GM18499 (cell line): ENCODE results near the gene MYO10.

Experiments used
- ATAC-seq: cut with Tn5 transposase; IDR thresholded peaks from one replicate; pipeline ENCODE4 v1.9.1; 2021; ENCODE audit warnings: moderate number of reproducible peaks; ENCODE audit not compliant: insufficient read depth, unreplicated experiment

MYO10 gene

DNA sequence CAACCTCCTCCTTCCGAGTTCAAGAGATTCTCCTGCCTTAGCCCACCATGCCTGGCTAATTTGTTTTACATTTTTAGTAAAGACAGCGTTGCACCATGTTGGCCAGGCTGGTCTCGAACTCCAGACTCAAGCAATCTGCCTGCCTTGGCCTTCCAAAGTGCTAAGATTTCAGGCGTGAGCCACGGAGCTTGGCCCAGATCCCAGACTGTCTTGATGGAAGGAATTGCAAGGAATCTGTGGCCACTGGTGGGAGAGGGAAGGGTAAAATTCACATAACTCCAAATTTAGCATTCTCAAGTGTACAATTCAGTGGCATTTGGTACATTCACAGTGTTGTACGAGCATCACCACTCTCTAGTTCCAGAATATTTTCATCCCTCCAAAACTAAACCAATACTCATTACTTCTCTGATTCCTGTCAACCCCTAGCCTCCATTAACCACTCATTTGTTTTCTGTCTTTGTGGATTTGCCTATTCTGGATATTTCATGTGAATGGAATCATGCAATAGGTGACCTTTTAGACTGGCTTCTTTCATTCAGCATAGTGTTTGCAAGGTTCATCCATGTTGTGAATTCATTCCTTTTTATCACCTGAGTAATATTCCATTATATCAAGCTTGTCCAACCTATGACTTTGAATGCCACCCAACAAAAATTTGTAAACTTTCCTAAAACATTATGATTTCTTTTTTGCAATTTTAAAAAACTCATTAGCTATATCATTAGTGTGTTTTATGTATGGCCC is 8.9 kb upstream of the MYO10 start:
- no peak for ATAC-seq

DNA sequence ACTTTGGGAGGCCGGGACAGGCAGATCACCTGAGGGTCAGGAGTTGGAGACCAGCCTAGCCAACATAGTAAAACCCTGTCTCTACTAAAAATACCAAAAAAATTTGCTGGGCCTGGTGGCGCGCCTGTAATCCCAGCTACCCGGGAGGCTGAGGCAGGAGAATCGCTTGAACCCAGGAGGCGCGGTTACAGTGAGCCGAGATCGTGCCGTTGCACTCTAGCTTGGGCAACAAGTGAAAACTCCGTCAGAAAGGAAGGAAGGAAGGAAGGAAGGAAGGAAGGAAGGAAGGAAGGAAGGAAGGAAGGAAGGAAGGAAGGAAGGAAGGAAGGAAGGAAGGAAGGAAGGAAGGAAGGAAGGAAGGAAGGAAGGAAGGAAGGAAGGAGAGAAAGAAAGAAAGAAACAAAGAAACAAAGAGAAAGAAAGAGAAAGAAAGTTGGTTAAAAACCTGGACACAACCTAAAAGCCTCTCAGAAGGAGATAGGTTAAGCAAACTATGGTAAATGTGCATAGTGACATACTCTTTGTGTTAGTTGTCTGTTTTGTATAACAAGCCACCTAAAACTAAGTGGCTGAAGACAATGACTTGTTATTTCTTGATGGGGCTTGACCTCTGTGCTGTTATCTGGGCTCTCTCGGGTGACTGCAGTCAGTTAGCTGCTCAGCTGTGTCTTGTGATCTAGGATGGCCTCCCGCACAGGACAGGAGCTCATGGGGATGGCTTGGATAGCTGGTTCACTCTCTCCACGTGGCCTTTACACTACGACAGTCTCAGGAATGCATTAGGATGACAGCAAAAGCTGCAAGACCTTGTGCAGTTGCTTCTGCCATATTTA is 8.0 kb upstream of the MYO10 start:
- no peak for ATAC-seq

DNA sequence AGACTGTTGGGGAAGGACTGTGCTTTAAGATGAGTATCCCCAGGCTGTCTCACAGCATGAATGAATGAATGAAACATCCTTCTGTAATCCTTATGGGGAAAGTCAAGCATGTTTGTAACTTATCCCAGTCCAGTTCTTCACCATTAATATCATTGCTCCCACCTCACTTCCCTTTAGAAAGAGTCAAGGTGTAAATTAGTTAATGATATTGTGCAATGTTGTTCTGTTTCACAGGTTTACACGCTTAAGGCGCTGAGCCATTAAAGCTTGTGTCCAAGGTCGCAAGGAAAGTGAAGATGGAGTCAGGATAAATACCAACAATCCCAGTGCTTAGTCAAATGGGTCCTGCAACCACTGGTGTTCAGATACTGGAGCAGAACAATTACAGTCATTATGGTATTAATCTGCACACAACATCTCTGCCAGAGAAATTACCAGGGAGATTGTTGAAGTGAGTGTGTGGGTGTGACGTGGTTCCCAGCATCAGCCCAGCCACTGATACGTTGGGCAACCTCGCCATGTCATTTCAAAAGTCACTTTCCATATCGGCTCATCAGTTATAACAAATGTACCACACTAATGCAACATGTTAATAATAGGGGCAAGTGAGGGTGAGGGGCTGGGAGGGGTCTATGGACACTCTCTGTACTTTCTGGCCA is 1.5 kb upstream of the MYO10 start:
- ATAC-seq: no peak

DNA sequence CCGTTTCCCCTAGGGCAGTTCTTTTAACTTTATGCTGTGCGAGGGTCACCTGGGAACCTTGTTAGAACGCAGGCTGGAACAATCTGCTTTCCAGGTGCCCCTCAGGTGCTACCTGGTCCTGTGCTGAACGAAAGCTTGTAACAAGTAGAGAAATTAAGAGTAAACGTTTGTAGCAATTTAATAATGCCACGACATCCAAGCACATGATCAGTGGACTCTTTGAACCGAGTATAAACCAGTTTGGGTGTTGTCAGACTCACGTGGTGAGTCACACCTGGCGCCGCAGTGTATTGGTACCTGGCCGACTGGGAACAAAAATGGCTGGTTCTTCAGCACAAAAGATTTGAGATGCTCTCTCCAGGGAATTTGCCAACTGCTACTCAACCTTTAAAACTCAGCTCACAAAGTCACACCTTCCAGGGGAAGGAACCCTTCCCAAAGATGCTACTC is 926 bp upstream of the MYO10 start:
- no peak for ATAC-seq

DNA sequence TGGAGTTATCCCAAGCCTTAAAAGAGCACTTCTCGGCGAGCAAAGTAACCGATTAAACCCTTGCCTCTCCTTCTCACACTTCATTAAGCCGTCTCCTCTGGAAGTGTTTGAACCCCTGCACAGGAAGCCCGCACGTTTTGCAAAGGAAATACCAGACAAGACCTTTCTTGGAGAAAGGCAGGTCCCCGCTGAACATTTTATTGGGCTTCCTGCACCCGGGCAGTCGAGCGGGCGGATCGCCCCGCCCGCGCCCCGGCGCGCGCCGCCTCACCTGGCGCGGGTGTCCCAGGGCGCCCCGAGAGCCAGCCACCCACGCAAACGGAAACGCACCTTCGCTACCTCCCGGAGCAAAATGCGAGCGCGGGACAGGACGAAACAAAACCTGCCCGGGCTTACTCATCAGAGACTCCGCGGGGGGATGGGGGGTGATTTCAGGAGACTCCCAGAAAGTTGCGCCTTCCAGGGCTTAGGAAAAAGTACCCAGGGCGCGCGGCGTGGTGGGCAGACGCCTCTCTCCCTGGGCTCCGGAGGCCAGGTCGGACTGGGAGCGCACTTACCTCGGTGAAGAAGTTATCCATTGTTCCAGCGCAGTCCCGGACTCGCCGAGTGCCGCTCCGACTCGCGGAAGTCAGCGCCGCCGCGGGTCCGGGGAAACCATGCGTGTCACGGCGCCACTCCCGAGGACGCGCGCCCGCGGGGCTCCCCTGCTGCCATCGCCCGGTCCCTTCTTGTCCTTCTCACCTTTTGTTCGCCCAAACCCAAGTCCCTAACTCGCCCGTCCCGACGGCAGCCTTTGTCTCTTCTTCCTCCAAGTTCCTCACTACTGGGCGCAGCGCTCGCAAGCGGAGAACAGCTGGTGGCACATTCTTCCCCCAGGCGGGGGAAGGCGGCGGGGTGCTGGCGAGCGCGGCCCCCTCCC is 598 bp downstream of the MYO10 start:
- no peak for ATAC-seq

DNA sequence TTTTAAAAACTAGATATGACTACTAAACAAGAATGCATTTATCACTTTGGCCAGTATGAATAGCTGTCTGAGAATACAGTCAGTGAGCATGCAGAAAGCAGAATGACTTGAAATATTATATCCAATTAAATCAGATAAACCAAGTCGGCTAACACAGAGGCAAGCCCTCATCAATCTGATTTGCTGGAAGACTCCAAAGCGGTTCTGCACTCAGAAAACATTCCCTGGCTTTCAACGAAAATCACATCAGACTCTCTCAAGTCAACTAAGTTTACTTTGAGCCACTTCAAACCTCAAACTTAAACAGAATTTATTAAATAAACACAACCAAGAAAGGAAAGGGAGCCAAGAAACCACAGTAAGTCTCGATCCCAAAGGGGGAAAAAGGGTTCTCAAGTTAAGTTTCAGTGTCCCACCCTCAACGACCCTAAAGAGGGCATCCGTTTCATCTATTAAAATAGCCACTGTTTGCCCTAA is 1.4 kb downstream of the MYO10 start:
- no peak for ATAC-seq

DNA sequence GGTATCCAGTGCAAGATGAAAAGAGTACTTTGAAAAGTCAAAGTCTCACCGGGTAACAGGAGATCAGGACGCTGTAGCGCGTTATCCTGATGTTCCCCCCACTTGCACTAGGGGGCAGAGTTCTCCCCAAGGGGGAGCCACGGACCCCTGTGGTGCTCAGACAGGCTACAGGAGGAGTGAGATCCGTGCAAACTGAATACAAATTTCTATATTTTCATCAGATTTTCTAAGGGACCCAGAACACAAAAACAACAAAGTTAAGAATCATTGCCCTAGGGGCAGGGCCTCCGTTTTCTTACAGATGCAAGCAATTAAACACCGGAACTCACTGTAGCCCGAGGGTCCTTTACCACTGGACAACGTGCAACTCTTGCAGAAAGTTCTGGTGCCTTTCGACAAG is 2.0 kb downstream of the MYO10 start:
- peak; percentile 54 for ATAC-seq

DNA sequence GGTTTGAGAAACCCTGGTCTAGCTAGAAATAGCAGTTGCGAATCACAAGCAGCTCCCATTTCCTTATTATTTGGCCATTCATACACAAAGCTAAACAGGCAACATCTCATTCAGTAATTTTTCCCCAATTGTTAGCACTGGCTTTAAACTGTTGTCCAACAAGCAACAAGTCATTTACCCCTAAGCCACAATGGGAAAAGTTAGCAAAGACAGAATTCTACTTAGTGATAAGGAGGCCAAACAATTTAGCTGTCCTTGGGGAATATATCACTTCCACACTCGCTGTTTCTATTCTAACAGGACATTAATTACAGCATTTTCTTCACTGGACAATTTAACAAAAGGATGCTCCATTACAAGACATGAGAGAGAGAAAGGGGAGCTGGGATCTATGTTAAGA is 2.8 kb downstream of the MYO10 start:
- ATAC-seq: no peak

DNA sequence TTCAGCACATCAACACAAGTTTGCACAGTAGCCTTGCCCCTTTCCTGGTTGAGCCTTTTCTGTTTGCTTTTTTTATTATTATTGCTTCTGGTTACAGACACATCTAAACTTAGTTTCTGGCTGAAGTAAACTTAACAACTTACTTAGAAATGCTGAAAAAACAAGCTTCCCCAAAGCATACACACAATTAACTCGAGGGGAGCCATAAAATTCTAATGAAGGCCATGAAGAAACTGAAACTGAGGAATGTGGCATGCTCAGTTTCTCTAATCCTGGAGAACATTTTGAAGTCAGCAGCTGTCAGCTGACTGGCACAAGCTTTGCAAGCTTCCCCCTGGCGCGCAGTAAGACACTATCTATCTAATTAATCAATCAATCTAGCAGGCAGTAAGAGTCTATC is 3.7 kb downstream of the MYO10 start:
- no peak for ATAC-seq

DNA sequence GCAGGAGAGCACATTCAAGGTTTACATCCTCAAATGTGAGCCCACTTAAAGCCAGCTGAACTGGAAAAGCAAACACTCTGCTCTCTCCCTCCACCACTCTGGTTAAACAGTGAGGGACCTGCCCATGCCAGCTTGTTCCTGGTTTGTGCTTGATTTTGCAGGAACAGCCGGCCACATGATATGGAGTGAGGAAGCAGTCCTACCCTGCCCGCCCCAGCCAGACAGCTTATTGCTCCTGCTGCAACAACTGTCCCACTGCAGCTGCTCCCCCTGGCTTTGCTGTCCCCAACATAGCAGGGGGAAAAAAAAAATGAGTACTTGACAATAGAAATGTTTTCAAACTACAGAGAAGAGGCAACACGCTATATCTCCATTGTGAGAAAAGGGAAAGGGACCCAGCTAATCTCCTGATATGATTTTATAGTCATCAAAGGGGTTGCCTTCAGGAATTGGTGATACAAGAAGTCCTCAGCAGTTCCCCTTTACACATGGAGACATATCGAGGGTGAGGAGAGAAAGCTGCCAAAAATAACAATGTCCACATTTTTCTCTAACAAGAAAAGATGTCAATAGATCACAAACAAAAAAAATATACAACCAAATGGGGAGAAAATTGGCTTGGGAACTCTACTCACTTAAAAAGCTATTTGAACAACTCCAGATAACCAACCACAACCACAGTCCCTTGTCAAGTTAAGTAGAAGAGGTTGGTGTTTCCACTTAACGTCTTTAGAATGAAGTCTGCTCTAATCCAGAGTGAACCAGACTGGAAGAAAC is 4.6 kb downstream of the MYO10 start:
- ATAC-seq: no peak

DNA sequence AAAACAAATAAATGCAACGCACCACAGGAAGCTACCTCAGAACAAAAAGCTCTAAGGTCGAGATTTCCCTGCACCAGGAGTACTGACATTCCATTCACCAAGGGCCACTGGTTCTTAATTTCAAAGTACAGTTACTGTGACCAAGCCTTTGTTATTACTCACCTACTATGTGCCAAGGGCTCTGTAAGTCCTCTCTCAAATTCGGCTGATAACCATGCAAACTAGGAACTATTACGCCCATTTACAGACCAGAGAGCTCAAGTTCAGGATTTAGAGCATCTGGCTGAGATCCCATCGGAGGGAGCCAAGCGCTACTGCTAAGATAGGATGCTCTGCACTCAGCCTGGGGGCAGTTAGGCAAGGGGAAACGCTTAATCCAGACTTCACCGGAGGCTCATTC is 5.6 kb downstream of the MYO10 start:
- no peak for ATAC-seq

DNA sequence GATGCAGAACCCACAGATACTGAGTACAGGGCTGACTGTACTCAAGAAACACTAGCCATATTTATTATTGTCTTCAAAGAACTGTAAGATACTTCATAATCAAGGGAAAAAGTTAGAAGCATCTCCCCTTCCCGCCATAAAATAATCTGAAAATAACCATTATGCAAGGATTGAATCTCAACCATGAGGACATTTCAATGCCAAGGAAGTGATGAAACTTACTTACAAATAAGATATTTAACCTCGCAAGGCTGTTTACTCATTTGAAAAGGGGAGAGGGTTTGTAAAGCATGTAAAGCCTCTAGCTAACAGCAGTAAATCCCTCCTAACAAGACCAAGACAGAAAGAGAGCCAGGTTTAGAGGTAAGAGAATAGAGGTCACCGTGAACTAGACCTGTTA is 6.3 kb downstream of the MYO10 start:
- ATAC-seq: no peak

DNA sequence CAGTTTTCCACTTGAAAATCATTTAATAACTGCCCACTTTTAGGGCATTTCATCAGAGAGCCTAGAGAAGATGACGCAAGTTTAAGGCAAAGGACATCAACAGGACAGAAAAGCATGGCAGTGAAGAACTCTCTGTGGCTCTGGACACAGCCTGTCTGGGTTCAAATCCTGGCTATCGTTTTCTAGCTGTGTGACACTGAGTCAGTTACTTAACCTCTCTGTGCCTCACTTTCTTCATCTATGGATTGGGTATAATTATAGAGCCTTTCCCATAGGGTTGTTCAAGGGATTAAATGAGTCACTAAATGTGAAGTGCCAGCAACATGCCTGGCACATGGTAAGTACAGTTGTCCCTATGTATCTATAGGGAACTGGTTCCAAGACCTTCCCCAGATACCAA is 6.7 kb downstream of the MYO10 start:
- ATAC-seq: no peak

DNA sequence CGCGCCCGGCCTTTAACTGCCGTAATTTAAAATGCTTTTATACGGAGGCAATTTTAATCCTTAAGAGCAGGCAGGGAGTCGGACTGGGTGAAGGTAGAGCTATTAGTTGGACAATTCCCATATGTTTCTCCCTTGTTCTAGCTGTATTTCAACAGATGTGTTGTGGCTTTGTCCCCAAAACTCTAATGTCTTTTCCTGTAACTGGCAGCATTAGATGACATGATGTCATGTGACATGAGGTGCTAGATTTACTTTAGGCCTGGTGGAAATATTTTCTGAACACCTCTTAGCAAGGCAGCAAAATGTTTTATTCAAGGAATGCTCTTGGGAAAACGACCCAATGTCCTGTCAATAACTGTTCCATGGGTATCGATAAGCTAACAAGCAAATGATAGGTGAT is 8.5 kb downstream of the MYO10 start:
- no peak for ATAC-seq

DNA sequence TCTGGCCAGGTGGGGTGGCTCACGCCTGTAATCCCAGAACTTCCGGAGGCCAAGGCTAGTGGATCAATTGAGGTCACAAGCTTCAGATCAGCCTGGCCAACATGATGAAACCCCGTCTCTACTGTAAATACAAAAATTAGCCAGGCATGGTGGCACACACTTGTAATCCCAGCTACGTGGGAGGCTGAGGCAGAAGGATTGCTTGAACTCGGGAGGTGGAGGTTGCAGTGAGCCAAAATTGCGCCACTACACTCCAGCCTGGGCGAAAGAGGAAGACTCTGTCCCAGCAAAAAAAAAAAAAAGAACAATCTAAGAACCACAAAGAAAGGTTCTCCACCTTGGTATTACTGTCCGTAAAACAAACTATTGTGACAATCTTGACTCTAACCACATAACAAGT is 9.7 kb downstream of the MYO10 start:
- no peak for ATAC-seq

DNA sequence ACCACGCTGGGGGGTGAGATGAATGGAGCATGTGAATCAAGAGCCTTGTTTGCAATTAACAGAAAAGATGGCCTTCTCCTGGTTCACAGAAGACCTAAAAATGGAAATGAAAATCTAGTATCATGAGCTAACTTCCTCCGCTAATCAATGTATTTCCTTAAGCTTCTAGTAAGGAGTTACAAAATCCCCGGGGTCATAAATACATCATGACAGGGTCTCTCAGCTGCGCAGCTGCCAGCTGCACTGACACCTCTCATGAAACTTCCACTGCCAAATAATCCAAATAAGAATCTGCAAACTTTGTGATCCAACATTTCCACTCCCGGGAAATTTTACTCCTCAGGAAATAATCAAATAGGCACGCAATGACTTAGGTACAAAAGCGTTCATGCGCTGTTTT is 11.9 kb downstream of the MYO10 start:
- ATAC-seq: no peak

DNA sequence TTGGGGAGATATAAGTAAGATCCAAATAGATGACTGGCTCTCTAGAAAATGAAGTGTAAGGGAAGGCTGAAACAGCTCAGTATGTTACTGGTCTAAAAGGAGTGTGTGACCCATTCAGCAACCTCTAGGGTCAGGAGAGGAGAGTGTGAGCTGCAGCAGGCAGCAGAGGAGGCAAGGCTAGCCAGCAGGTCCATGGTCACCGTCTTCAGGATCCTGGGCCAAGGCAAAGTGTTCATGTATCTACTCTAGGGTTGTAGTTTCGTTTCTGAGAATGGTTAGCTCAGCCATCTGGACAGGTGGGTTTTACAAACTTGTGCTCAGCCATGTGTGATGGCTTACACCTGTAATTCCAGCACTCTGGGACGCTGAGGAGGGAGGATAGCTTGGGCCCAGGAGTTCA is 13.7 kb downstream of the MYO10 start:
- ATAC-seq: no peak

DNA sequence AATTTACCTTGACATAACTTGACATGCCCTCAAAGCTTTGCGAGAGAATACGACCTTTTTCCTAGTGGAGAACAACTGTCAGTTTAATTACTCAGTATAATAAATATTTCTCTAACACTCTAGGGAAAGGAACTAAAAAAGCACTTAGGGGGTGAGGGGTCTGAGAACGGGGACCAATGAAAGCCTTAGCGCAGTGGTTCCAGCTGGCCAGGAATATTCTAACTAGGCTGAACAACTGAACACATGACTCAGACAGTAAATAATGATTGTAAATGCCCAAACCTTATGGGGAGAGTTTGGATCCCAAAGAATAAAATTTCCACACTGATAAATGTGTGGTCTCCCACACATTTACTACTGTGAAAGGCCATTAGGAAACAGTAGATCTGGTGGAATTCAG is 14.9 kb downstream of the MYO10 start:
- ATAC-seq: no peak

DNA sequence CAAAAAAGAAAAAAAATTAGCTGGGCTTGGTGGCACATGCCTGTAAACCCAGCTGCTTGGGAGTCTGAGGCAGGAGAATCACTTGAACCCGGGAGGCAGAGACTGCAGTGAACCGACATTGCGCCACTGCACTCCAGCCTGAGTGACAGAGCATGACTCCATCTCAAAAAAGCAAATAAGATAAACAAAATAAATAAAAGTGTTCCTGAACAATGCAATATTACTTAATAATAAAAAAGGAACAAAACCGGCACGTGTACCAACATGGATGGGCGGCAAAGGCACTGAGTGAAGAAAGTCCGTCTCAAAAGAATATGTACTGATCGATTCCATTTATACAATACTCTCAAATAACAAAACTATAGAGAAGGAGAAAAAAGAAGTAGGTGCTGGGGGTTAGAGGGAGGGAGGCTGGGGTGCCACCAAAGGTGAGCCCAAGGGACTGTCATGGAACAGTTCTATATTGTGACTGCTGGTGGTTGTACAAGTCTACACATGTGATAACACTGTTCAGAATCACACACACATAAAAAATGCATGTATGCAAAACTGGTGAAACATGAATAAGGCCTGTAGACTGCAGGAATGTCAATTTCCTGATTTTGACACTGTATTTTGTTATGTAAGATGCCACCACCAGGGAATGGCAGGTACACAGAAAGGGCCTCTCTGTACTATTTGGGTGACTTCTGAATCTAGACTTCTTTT is 15.8 kb downstream of the MYO10 start:
- no peak for ATAC-seq
